ENCODE measurements around the gene MCUB.

Gene MCUB

DNA sequence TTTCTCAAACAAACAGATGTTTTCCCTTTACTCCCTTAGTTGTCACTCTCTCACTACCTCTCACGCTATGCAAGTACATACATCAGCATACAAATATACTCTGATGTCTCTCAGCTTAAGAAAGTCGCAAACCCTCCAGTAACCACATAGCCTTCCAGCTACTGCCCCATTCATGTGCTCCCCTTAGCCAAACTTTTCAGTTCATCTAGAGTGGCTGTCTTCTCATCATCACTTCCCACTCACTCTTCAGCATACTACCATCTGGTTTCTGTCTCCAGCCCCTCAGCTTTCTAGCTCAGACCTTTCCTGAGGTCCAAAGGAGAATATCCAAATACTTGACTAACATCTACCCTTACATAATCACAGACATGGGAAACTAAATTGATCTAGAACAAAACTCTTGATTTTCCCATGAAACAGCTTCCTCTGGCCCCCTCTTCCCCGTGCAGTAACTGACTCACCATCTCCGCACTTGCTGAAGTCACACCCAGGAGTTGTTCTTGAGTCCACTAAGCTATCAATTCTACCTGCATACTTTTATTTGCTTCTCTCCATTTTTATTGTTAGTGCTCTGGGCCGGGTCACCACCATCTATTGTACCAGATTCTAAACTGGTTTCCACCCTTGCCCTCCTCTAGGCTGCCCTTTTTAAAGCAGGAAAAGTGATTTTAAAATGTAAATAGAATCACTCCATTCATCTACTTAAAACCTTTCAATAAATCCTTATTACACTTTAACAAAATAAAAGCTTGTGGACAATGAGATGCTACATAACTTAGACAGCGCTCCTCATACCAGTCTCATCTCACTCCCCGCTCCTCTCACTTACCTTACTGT lies 86.0 kb downstream of the MCUB start:
- no peak overlapping the region for H3K4me3 ChIP-seq (ENCODE audit: control insufficient read depth, low read depth, low read length)
- DNase-seq (ENCODE audit: low read depth), result no peak
- TF ChIP-seq, protein P1, sequence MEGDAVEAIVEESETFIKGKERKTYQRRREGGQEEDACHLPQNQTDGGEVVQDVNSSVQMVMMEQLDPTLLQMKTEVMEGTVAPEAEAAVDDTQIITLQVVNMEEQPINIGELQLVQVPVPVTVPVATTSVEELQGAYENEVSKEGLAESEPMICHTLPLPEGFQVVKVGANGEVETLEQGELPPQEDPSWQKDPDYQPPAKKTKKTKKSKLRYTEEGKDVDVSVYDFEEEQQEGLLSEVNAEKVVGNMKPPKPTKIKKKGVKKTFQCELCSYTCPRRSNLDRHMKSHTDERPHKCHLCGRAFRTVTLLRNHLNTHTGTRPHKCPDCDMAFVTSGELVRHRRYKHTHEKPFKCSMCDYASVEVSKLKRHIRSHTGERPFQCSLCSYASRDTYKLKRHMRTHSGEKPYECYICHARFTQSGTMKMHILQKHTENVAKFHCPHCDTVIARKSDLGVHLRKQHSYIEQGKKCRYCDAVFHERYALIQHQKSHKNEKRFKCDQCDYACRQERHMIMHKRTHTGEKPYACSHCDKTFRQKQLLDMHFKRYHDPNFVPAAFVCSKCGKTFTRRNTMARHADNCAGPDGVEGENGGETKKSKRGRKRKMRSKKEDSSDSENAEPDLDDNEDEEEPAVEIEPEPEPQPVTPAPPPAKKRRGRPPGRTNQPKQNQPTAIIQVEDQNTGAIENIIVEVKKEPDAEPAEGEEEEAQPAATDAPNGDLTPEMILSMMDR (conservative IDR thresholded peaks at IDR 0.05; ENCODE audit: control insufficient read depth, insufficient read depth, low read depth, low read length), result no peak

DNA sequence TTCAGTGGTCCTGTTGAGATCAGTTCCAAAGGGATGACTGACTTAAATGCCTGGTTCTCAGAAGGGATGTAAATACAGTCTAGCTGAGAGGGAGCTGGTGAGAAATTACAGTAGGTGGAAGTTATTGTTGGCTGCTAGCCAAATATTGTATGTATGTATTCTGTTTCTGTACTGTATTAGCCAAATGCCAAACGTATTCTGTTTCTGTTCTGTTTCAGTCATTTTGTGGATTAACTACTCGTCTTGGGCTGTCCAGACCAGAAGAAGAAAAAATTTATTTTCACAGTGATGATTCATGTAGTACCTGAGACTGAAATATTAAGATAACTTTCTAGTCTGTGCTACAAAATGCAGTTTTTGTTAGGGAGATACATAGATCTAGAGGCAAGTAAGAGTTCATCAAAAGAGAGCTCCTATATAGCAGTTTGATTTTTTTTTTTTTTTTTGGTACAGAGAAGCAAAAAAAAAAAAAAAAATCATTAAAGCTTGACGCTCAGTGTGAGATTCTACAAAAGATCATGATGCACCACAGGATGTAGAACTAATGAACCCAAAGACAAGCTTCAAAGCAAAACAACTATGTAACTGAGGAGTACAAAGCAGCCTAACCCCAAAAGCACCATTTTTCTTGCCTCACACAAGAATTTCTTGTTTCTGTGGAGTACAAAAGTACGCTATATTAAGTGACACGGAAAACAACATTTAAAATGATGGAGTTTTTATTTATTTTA lies 88.4 kb downstream of the MCUB start:
- H3K4me3 ChIP-seq (ENCODE audit: control insufficient read depth, low read depth, low read length), result no peak overlapping the region
- TF ChIP-seq, protein P1 (conservative IDR thresholded peaks at IDR 0.05; ENCODE audit: control insufficient read depth, insufficient read depth, low read depth, low read length), result no peak
- DNase-seq (ENCODE audit: low read depth), result no peak

DNA sequence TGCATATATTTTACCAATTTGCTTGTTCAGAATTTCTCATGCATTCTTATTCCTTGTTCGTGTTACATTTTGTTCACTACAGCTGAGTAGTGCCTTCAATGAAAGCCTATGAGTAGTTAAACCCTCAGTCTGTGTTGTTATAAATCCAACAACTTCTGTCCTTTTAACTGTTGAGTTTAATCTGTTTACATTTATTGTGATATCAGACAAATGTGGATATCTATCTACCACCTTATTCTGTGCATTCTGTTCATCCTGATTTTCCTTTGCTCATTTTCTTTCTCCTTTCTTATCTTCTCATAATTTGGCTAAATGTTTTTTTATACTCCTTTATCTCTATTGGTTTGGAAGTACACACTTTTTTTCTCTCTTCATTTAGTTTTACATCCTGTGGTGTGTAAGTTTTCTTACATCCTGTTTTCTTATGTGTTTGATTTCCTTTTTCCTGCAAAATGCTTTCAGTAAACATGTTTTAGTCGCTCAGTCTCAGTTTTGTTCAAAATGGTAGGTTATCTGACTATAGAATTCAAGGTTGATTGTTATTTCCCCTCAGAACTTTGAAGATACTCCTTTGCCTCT lies 89.0 kb downstream of the MCUB start:
- TF ChIP-seq, protein P1 (conservative IDR thresholded peaks at IDR 0.05; ENCODE audit: control insufficient read depth, insufficient read depth, low read depth, low read length), result no peak
- no peak overlapping the region for H3K4me3 ChIP-seq (ENCODE audit: control insufficient read depth, low read depth, low read length)
- DNase-seq (ENCODE audit: low read depth), result no peak

DNA sequence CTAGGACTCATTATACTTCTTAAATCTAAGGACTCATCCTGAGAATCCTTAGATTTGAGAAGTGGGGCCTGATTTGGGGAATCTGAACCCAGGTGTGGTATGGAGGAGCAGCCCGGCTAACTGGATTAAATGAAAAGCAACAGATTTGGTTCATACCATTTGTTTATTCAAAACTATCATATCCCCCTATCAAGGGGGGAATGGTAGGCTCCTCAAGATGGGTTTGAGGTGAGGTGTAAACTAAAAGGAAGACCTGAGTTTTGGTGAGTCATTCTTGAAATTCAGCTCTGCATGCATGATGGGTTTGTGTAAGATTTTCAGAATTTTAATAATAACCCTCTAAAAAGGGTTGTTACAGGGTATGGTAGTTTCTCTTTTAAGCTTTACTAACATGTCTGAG lies 89.8 kb downstream of the MCUB start:
- H3K4me3 ChIP-seq (ENCODE audit: control insufficient read depth, low read depth, low read length), result no peak overlapping the region
- DNase-seq (ENCODE audit: low read depth), result no peak
- TF ChIP-seq, protein P1 (conservative IDR thresholded peaks at IDR 0.05; ENCODE audit: control insufficient read depth, insufficient read depth, low read depth, low read length), result no peak

DNA sequence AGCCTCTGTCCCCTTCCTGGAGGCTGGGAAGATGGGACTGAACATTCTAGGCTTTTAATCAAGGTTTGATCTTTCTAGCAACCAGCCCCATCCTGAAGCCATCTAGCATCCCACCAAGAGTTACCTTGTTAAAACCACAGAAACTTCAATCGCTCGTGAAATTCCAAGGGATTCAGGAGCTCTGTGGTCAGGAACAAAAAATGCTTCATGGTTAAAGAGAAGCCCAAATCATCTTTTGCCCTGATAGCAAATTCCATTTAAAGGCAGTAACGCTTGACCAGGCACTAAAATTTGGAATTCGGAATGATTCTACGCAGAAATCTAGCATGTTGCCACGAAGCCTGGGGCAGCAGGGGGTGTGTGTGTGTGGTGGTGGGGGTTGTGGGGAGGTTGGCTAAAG lies 95.3 kb downstream of the MCUB start:
- DNase-seq (ENCODE audit: low read depth), result no peak
- no peak overlapping the region for H3K4me3 ChIP-seq (ENCODE audit: control insufficient read depth, low read depth, low read length)
- TF ChIP-seq, protein P1 (conservative IDR thresholded peaks at IDR 0.05; ENCODE audit: control insufficient read depth, insufficient read depth, low read depth, low read length), result no peak

DNA sequence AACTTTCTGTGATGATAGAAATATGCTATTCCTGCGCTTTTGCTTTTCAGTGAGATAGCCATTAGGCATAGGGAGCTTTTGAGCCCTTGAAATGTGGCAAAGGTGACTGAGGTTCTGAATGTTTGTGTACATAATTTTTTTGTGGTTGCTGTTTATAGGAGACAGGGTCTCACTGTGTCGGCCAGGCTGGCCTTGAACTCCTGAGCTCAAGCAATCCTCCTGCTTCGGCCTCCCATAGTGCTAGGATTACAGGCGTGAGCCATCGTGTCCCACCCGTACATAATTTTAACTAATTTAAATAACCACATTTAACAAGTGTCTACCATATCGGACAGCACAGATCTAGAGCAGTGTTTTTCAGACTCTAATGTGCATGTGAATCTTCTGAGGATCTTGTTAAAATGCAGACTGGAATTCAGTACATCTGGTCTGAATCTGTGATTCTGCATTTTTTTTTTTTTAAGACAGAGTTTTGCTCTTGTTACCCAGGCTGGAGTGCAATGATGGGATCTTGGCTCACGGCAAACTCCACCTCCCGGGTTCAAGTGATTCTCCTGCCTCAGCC lies 97.9 kb downstream of the MCUB start:
- TF ChIP-seq, protein P1 (conservative IDR thresholded peaks at IDR 0.05; ENCODE audit: control insufficient read depth, insufficient read depth, low read depth, low read length), result no peak
- DNase-seq (ENCODE audit: low read depth), result no peak
- H3K4me3 ChIP-seq (ENCODE audit: control insufficient read depth, low read depth, low read length), result no peak overlapping the region

Data from fibroblast of mammary gland (primary cell).